Superior temporal gyrus (tissue), 1 donor: Measurements from ENCODE around the gene BRPF1.

ENCODE experiments used
- DNase-seq: peaks from one replicate; pipeline ENCODE4 v3.0.0-alpha.2; 2016; ENCODE audit errors: extremely low spot score

Gene BRPF1

GRCh38 chr3:9703736-9704346 is 27.7 kb upstream of the BRPF1 start, which contains the start of gene CPNE9:
CPNE9 (plus strand) TSS chr3:9703833; CDS start chr3:9703997, 164 bp downstream.
- no peak for DNase-seq

GRCh38 chr3:9704347-9705322 is 26.9 kb upstream of the BRPF1 start:
- no peak for DNase-seq

GRCh38 chr3:9710174-9710739 is 21.3 kb upstream of the BRPF1 start:
- DNase-seq = no peak

DNA sequence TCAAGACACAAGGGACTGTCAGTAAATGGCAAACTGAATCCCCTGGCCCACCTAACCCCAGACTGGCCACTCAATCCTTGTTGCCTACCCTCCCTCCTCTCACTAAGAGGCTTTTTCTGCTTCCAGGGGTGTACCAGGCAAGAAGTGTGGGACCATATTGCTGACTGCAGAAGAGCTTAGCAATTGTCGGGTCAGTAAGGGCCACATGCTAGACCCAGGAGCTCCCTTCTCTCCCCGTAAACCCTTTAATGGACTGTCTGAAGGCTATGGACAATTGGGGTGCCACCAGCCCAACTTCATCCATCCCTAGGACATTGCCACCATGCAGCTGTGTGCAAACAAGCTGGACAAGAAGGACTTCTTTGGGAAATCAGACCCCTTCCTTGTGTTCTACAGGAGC is 19.1 kb upstream of the BRPF1 start:
- DNase-seq = no peak

- no peak for DNase-seq
Observed at GRCh38 chr3:9713142-9713541, 18.4 kb upstream of the BRPF1 start.

DNA sequence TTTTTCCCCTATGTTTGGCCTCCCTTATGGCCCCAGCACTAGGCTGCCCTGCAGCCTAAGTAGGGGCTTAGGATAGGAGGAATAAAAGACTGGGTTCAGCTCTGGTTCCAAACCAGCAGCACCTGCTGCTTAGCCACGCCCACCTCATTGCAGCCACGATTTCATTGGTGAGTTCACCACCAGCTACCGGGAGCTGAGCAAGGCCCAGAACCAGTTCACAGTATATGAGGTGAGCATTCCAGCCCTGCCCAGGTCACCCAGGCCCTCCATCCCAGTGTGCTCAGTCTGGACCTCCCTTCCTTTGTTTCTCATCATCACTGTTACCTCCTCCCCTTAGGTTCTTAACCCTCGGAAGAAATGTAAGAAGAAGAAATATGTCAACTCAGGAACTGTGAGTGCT is 16.4 kb upstream of the BRPF1 start:
- DNase-seq = no peak

DNA sequence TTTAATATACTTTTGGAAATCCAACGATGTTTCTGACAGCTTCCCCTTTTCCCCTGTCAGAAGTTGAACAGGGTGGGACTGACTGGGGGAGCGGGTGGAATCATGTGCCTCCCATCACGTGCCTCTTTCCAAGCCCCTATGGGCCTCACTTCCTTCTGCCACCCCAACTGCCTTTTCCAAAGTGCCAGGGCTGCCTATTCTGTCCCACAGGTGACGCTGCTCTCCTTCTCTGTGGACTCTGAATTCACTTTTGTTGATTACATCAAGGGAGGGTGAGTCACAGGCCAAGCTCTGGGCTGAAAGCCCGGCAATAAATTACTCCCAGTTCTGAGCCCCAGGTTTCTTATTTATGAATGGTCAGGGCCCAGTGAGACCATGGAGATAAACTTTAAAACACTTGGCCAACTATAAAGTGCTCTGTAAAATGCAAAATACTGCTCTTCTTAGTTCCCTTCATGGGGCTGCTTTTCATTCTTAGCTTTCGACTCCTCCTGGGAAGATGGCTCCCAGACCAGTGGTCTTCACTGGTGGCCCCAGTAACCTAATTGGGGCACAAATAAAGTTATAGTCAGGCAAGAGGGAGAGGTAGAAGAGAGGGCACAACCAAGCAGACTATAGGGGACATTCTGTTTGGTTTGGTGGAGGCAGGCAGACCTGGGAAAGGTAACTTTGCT is 15.6 kb upstream of the BRPF1 start:
- peak; percentile 49 for DNase-seq

DNA sequence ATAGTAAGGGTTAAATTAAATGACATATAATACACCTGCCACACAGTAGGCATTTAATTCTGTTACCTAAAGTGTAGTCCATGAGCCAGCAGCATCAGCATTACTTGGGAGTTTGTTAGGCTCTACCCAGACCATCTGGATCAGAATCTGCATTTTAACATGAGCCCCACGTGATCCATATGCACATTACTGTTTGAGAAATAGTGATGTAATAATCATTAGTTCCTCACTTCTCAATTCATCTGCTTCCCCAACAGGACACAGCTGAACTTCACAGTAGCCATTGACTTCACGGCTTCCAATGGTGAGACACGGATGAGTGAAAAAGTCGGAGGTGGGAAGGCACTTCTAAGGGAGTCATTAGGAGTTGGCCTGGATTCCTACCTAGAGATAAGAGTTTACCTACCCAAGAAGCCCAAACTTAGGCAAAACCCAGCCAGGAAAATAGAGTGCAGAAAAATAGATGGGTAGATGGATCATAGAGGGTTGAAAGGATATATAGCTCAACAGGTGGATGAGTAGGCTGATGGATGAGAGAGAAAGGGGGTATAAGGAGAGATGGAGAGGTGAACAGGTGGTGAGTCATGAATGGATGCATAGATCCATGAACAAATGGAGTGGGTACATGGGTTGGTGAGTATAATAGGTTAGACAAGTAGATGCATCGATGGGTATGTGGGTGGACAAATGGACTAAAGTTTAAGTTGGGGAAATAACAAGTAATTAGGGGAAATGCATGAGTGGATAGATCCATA is 14.6 kb upstream of the BRPF1 start:
- DNase-seq = no peak

DNA sequence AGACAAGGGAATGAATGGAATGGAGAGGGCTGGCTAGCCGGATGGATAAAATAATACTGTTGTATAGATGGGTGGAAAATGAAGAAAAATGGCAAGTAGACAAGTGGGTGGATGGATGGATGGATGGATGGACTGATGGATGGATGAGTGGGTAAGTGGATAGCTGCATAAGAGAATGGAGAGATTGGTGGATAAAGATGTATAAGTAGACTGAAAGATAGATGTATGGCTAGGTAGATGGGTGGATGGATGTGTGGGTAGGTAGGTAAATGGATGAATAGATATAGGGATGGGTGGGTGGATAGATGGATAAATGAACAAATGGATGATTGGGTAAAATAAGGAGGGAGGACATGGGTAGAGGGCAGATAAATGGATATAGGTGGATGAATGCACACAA is 14.0 kb upstream of the BRPF1 start:
- DNase-seq = no peak

- DNase-seq = no peak
Observed at GRCh38 chr3:9718118-9718517, 13.4 kb upstream of the BRPF1 start.

DNA sequence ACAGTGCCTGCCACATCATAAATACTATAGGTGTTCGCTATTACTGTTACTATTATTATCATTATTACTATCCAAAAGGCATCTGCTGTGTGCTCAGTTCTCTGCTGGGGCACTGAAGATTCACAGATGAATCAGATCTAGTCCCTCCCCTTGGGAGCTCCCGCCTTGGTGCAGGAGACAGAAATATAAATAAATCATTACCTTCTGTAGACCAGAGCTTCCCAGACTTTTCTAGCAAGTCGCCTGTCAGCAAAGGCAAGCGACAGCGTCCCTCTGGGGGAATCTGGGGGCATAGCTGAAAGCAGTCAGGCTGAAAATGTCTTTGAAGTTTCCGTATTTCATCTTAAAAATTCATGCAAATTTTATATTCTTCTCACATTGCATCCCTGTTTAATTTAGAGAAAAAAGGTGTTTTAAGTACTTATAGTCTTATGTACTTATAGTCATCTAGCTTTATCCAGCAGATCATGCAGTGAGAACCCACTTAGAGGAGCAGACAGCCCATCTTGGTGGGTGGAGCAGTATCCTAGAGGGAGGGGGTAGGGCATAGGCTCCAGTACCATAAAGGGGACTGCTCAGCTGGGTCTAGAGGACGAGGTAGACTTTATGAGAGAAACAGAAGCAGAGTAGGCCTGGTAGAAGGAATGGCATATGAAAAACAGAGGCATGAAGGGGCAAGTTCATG is 10.4 kb upstream of the BRPF1 start:
- DNase-seq = no peak

DNA sequence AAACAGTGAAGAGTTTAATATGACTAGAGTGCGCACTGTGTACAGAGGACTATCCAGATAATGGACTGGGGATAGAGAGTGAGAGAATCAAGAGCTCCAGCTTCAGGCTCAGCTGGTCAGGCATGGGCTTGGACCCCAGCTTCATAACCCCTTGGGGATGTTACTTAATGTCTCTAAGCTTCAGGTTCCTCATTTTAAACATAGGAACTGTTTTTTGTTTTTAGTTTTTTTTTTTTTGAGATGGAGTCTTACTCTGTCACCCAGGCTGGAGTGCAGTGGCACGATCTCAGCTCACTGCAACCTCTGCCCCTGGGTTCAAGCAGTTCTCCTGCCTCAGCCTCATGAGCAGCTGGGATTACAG is 9.9 kb upstream of the BRPF1 start:
- no peak for DNase-seq

GRCh38 chr3:9725775-9726515 is 5.6 kb upstream of the BRPF1 start:
- DNase-seq = no peak

- DNase-seq = no peak
Observed at GRCh38 chr3:9727041-9727595, 4.4 kb upstream of the BRPF1 start.

- DNase-seq = no peak
Observed at GRCh38 chr3:9727743-9728142, 3.8 kb upstream of the BRPF1 start.

DNA sequence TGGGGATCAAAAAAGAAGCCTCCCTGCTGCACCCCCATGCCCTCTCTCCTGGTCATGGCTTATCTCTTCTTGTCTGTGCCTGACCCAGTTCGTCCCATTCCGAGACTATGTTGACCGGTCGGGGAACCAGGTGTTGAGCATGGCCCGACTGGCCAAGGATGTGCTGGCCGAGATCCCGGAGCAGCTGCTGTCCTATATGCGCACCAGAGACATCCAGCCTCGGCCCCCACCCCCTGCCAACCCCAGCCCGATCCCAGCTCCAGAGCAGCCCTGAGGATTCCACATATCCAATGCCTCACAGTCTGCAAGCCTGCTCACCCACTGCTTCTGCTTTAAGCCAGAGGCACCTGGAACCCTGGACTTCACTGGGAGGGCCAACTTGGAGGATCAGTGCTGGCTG is 2.1 kb upstream of the BRPF1 start:
- no peak for DNase-seq

- DNase-seq = peak; percentile 19
Observed at GRCh38 chr3:9730657-9731205, 804 bp upstream of the BRPF1 start.

DNA sequence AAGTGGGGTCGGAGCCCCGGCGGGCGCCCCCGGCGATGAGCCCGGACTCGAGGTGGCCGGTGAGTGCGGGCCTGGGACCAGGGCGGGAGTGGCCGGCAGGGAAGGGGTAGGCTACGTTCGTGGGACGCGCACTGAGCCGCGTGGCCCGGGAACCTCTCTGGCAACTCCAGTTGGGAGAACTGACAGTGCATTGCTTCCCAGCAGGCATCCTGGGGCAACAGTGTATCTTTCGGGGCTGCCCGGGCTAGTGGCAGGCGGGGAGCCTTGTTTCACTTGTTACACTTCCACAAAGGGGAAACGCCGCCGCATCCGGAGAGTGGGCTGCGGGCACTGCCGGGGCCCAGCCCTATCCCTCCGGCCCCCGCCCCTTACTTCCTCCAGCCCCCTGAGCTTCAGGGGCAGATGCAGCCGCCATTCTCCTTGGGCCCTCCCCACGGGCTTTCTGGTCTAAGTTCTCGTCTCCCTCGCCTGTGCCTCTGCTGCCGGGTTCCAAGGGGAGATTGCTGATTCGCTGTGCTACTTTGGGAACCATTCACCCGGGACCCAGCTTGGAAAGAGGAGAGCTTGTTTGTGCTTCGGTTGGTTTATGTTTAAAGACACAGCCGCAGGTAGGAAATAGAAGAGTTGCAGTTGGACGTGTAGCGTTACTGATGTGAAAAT is 675 bp downstream of the BRPF1 start:
- DNase-seq = no peak

DNA sequence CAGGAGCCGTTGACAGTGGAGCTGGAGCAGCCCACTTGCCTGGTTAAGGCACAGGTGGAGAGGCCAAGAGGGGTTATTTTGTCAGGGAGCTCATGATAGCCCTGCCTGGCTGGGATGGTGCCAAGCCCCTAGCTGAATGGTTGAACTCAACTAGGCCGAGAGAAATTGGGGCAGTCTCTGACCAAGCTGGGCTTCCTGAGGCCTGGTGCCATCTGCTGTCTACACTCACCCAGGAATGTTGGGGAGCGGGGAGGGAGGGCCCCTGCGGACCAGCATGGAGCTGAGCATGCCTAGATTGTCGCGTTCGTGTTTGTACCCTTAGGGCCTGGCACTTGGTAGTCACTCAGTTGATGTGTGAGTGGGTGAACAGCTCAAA is 1.2 kb downstream of the BRPF1 start:
- DNase-seq = no peak
